K562 (cell line): ENCODE measurements around the gene CKS2. TPM values are rescaled to one million over a fixed set of nuclear protein-coding genes. Genes with fewer than 3 reads are reported as not detected.

ENCODE experiments used
- ATAC-seq: fragments of 200-7000 bp; cut with Tn5 transposase; 3 replicates; pipeline ENCODE4 v1.9.1; 2020; ENCODE audit warnings: moderate library complexity
- BruUV-seq: library from RNA; stranded (reverse); fragments of 400-500 nt; replicated peaks from 2 replicates; lab custom pipeline; 2021; lab: Mats Ljungman, UMichigan
- CTCF ChIA-PET: fragments of 300-600 bp; formaldehyde crosslinking; extraction: SDS; loops from one replicate; lab custom pipeline; 2021; ENCODE audit warnings: low intra/inter-chr PET ratio; lab: Yijun Ruan, JAX
- POLR2A ChIA-PET: fragments of 300-600, 350-650 bp; sonication (Branson Sonifier 250); formaldehyde crosslinking; extraction: SDS; loops from one replicate; lab custom pipeline; 2021; ENCODE audit warnings: antibody characterized with exemption, inconsistent platforms; lab: Yijun Ruan, JAX
- DNase-seq, 4 experiments: peaks; one replicate each; pipeline versions ENCODE4 v3.0.0 to v3.0.0-alpha.2; 2011 to 2018; ENCODE audit warnings: low spot score in 3 of 4, mixed read lengths in 3 of 4; ENCODE audit errors: extremely low read depth in 1 of 4
- FAIRE-seq: peaks from 2 replicates; lab custom pipeline; 2011; peaks lifted over from hg19 to GRCh38; lab: Jason Lieb, UNC
- H2AFZ ChIP-seq: 2 replicates; pipeline ENCODE4 v1.6.0; 2011; ENCODE audit warnings: low read depth, low read length, control low read depth, inconsistent platforms
- H3K27ac ChIP-seq: fragments of 200-600 bp; 3 replicates; pipeline ENCODE4 v1.8.0; 2011; ENCODE audit warnings: low read depth, mild to moderate bottlenecking, control low read depth, inconsistent platforms, low read length, moderate library complexity, mixed read lengths; ENCODE audit errors: extremely low read depth
- H3K27me3 ChIP-seq, 2 experiments: fragments of 300-600 bp in 1 of 2; 2 replicates in 1 of 2; 3 replicates in 1 of 2; pipeline versions ENCODE4 v1.6.0 to v1.8.0; 2011; ENCODE audit warnings: inconsistent platforms in 2 of 2, low read length in 2 of 2, mild to moderate bottlenecking in 1 of 2, mixed read lengths in 1 of 2, moderate library complexity in 1 of 2; ENCODE audit not compliant: control insufficient read depth in 2 of 2, insufficient read depth in 2 of 2
- H3K36me3 ChIP-seq: fragments of 300-600 bp; 3 replicates; pipeline ENCODE4 v1.8.0; 2011; ENCODE audit warnings: mild to moderate bottlenecking, low read length, inconsistent platforms; ENCODE audit not compliant: control insufficient read depth, insufficient read depth
- H3K4me1 ChIP-seq, 2 experiments: fragments of 200-600 bp in 1 of 2; replicated peaks in 1 of 2; 2 replicates in 1 of 2; 3 replicates in 1 of 2; pipeline versions ENCODE4 v1.5.1 to v1.8.0; 2011; ENCODE audit warnings: inconsistent platforms in 2 of 2, low read length in 2 of 2, mild to moderate bottlenecking in 1 of 2, mixed read lengths in 1 of 2, moderate library complexity in 1 of 2; ENCODE audit not compliant: control insufficient read depth in 2 of 2, insufficient read depth in 2 of 2
- H3K4me2 ChIP-seq: 2 replicates; pipeline ENCODE4 v1.6.1; 2011; ENCODE audit warnings: low read length, control low read depth, inconsistent platforms, mixed read lengths; ENCODE audit not compliant: insufficient read depth
- H3K4me3 ChIP-seq: fragments of 200-600 bp; sonication (generic), shearing (Covaris generic); 2 replicates; pipeline ENCODE4 v1.5.1; 2016; ENCODE audit warnings: control low read depth, inconsistent platforms
- H3K79me2 ChIP-seq: fragments of 200-600 bp; 3 replicates; pipeline ENCODE4 v1.8.0; 2011; ENCODE audit warnings: low read length, inconsistent platforms; ENCODE audit not compliant: control insufficient read depth, insufficient read depth
- H3K9ac ChIP-seq, 2 experiments: 2 replicates each; pipeline versions ENCODE4 v1.6.0 to v1.6.1; 2011; ENCODE audit warnings: low read depth in 2 of 2, low read length in 2 of 2, control low read depth in 1 of 2, inconsistent platforms in 1 of 2, mild to moderate bottlenecking in 1 of 2, mixed read lengths in 1 of 2; ENCODE audit not compliant: insufficient read depth in 1 of 2
- H3K9me1 ChIP-seq: one replicate; pipeline ENCODE4 v1.6.0; 2011; ENCODE audit warnings: inconsistent platforms, mild to moderate bottlenecking, low read length, moderate library complexity; ENCODE audit not compliant: control insufficient read depth, insufficient read depth
- H3K9me3 ChIP-seq: replicated peaks from 2 replicates; pipeline ENCODE4 v1.5.1; 2011; ENCODE audit warnings: low read depth, low read length, inconsistent platforms; ENCODE audit not compliant: control insufficient read depth, insufficient read depth
- H4K20me1 ChIP-seq: replicated peaks from 2 replicates; pipeline ENCODE4 v1.6.1; 2011; ENCODE audit warnings: low read length, inconsistent platforms, mixed read lengths; ENCODE audit not compliant: control insufficient read depth, insufficient read depth
- GATAD2A ChIP-seq: fragments of 450-650 bp; IDR thresholded peaks from 2 replicates; pipeline ENCODE4 v1.6.1; 2017
- GTF2F1 ChIP-seq: IDR thresholded peaks from 2 replicates; pipeline ENCODE4 v1.6.1; 2011; ENCODE audit warnings: low read depth, low read length, improper control_type of control experiment
- HDGF ChIP-seq: fragments of 450-650 bp; IDR thresholded peaks from 2 replicates; pipeline ENCODE4 v1.6.1; 2016
- SPI1 ChIP-seq: IDR thresholded peaks from 2 replicates; pipeline ENCODE4 v1.6.1; 2011; ENCODE audit warnings: low read depth, low read length, control low read depth, borderline replicate concordance
- WGBS: fragments of 100-300 bp; shearing (Covaris generic); methylation state at CpG from one replicate; pipeline ENCODE4 v1.1.6; 2016; ENCODE audit warnings: low coverage, mixed read lengths; ENCODE audit not compliant: insufficient coverage; ENCODE audit errors: missing lambda C conversion rate; 5-methylcytosine and 5-hydroxymethylcytosine counted together
- in situ Hi-C: fragments of 300-500 bp; cut with MboI; formaldehyde crosslinking; loops from 4 replicates; pipeline ENCODE4 v1.15.0; 2018; ENCODE audit warnings: inconsistent platforms, mixed read lengths
- intact Hi-C: fragments of 100-400 bp; cut with micrococcal nuclease; formaldehyde crosslinking; loops from 2 replicates; pipeline ENCODE4 v1.14.2; 2022
- polyA plus RNA-seq, 8 experiments: library from polyadenylated mRNA; depleted of rRNA in 4 of 8; stranded (reverse) in 5 of 8; unstranded in 3 of 8; fragments of >200 nt; fragmentation: Nextera tagmentation in 2 of 8; fragmentation: Illumina TruSeq in 1 of 8; extraction: Ambion mirVana in 2 of 8; extraction: Trizol in 1 of 8; gene quantifications; 2 replicates each; pipeline versions ENCODE4 v1.2.1 to v1.2.3, GENCODE V29; 2011 to 2014; ENCODE audit warnings: inconsistent platforms in 1 of 8, missing spikeins in 1 of 8
- total RNA-seq, 7 experiments: library from RNA; depleted of rRNA in 6 of 7; stranded (reverse); fragments of >200 nt in 6 of 7; fragmentation: Illumina TruSeq in 2 of 7; extraction: Trizol in 2 of 7; gene quantifications; 2 replicates each; pipeline versions ENCODE4 v1.2.1 to v1.2.3, GENCODE V29; 2011 to 2021; ENCODE audit warnings: low replicate concordance in 1 of 7
- TF ChIP-seq, protein P1 (sequence below): fragments of 450-650 bp; IDR thresholded peaks from 2 replicates; pipeline ENCODE4 v1.6.1; 2014; ENCODE audit warnings: low read depth, mild to moderate bottlenecking, moderate library complexity, borderline replicate concordance
- TF ChIP-seq, protein P2 (sequence below): fragments of 250-450 bp; sonication (Bioruptor Pico); IDR thresholded peaks from 2 replicates; pipeline ENCODE4 v1.5.0; 2021
- TF ChIP-seq, protein P3 (sequence below): sonication (generic); formaldehyde crosslinking; IDR thresholded peaks from 2 replicates; pipeline ENCODE4 v1.5.0; 2020; ENCODE audit warnings: missing genetic modification reagents
- TF ChIP-seq, protein P4 (sequence below): fragments of 200-800 bp; sonication (Bioruptor generic); IDR thresholded peaks from 2 replicates; pipeline ENCODE4 v1.6.1; 2016; ENCODE audit warnings: missing genetic modification characterization, missing compliant biosample characterization

Gene CKS2
- total and polyA plus RNA-seq, 9 of the 15 experiments (the other 6 are each of a cell fraction or from before 2014, with no cell fraction given): 123 to 941 (median 321) TPM

DNA sequence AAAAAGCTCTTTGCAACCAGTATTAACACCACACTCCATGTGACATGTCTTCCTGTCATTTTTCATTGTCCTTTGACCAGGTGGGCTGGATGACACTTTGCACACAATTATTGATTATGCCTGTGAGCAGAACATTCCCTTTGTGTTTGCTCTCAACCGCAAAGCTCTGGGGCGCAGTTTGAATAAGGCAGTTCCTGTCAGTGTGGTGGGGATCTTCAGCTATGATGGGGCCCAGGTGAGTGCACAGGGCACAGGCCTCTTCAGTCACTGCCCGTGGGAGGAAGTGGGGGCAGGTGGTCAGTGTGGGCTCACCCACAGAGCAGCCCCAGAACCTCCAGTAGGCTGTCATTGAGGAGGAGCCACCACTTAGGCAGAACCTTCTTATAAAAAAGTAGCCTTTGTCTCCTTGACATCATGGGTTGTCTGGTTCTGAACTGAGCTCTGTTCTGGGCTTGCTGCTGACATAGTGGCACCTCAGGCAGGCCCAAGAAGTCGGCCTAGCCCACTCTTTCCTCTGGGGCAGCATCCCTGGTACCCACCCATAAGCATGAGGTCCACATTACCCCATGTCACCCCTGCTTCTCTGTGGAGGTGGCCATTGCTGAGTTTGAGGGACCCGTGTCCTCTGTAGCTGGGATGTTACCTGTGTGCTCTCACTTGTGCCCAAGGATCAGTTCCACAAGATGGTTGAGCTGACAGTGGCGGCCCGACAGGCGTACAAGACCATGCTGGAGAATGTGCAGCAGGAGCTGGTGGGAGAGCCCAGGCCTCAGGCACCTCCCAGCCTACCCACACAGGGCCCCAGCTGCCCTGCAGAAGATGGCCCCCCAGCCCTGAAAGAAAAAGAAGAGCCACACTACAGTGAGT is 46.6 kb downstream of the CKS2 start (continued):
- TF ChIP-seq, protein P1, sequence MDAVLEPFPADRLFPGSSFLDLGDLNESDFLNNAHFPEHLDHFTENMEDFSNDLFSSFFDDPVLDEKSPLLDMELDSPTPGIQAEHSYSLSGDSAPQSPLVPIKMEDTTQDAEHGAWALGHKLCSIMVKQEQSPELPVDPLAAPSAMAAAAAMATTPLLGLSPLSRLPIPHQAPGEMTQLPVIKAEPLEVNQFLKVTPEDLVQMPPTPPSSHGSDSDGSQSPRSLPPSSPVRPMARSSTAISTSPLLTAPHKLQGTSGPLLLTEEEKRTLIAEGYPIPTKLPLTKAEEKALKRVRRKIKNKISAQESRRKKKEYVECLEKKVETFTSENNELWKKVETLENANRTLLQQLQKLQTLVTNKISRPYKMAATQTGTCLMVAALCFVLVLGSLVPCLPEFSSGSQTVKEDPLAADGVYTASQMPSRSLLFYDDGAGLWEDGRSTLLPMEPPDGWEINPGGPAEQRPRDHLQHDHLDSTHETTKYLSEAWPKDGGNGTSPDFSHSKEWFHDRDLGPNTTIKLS: no peak
- TF ChIP-seq, protein P2, sequence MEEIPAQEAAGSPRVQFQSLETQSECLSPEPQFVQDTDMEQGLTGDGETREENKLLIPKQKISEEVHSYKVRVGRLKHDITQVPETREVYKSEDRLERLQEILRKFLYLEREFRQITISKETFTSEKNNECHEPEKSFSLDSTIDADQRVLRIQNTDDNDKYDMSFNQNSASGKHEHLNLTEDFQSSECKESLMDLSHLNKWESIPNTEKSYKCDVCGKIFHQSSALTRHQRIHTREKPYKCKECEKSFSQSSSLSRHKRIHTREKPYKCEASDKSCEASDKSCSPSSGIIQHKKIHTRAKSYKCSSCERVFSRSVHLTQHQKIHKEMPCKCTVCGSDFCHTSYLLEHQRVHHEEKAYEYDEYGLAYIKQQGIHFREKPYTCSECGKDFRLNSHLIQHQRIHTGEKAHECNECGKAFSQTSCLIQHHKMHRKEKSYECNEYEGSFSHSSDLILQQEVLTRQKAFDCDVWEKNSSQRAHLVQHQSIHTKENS (CRISPR knock-in tag): no peak
- TF ChIP-seq SPI1: no peak

DNA sequence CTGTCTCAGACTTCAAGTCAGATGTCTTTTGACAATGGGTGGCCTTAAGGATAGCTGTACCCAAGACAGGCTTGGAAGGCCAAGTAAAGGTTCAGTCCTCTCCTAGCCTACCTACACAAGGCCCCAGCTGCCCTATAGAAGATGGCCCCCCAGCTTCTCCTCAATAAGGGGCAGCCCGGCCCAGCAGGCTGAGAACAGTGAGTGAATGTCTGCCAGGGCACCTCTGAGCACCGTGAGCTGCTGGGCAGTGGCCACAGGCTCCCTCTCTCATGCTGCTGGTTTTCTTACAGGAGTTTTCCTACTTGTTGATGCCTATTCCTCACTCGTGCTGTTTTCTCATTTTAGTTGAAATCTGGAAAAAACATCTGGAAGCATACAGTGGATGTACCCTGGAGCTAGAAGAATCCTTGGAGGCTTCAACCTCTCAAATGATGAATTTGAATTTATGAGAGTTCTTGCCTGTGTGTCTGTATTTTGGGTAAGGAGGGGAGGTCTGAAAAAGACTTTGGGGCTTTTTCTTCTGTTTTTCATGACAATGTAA is 47.5 kb downstream of the CKS2 start:
- POLR2A ChIA-PET: interaction anchor here (0.6 to 1.2 kb wide), 2 partner anchors 10 to 646 kb away, joined by 3 to 4 read pairs; no protein-coding TSS in a partner anchor
- no peak for TF ChIP-seq GATAD2A
- TF ChIP-seq, protein P3, sequence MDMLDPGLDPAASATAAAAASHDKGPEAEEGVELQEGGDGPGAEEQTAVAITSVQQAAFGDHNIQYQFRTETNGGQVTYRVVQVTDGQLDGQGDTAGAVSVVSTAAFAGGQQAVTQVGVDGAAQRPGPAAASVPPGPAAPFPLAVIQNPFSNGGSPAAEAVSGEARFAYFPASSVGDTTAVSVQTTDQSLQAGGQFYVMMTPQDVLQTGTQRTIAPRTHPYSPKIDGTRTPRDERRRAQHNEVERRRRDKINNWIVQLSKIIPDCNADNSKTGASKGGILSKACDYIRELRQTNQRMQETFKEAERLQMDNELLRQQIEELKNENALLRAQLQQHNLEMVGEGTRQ (CRISPR knock-in tag): no peak
- TF ChIP-seq SPI1: no peak
- TF ChIP-seq GTF2F1: no peak
- no peak for TF ChIP-seq HDGF
- TF ChIP-seq, protein P4, sequence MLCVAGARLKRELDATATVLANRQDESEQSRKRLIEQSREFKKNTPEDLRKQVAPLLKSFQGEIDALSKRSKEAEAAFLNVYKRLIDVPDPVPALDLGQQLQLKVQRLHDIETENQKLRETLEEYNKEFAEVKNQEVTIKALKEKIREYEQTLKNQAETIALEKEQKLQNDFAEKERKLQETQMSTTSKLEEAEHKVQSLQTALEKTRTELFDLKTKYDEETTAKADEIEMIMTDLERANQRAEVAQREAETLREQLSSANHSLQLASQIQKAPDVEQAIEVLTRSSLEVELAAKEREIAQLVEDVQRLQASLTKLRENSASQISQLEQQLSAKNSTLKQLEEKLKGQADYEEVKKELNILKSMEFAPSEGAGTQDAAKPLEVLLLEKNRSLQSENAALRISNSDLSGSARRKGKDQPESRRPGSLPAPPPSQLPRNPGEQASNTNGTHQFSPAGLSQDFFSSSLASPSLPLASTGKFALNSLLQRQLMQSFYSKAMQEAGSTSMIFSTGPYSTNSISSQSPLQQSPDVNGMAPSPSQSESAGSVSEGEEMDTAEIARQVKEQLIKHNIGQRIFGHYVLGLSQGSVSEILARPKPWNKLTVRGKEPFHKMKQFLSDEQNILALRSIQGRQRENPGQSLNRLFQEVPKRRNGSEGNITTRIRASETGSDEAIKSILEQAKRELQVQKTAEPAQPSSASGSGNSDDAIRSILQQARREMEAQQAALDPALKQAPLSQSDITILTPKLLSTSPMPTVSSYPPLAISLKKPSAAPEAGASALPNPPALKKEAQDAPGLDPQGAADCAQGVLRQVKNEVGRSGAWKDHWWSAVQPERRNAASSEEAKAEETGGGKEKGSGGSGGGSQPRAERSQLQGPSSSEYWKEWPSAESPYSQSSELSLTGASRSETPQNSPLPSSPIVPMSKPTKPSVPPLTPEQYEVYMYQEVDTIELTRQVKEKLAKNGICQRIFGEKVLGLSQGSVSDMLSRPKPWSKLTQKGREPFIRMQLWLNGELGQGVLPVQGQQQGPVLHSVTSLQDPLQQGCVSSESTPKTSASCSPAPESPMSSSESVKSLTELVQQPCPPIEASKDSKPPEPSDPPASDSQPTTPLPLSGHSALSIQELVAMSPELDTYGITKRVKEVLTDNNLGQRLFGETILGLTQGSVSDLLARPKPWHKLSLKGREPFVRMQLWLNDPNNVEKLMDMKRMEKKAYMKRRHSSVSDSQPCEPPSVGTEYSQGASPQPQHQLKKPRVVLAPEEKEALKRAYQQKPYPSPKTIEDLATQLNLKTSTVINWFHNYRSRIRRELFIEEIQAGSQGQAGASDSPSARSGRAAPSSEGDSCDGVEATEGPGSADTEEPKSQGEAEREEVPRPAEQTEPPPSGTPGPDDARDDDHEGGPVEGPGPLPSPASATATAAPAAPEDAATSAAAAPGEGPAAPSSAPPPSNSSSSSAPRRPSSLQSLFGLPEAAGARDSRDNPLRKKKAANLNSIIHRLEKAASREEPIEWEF (CRISPR knock-in tag): no peak

More for the DNA sequence above, 47.5 kb downstream of the CKS2 start:
- Histone ChIP-seq H3K27me3 (no peaks in the 10 kb centered on the region), H3K4me1 (no peaks in the 10 kb centered on the region; a peak in 1 of 5 replicates), H3K9me1 (no peaks in the 10 kb centered on the region), H3K36me3 (peaks cover 64% of the 10 kb centered on the region), H3K27ac (no peak overlapping the region), H3K4me2 (no peak overlapping the region), H3K79me2 (no peaks in the 10 kb centered on the region), H3K9ac (no peak overlapping the region), H3K9me3 (no peaks in the 10 kb centered on the region), H2AFZ (no peak overlapping the region), H4K20me1 (no peaks in the 10 kb centered on the region), H3K4me3 (no peak overlapping the region)
- DNase-seq (no peak), ATAC-seq (no peak), FAIRE-seq (no peak)
- BruUV-seq: no TSS peak
- in situ Hi-C loops: no loop called here
- intact Hi-C loops: no loop called here
- CTCF ChIA-PET: no interaction called here
- 77% methylated on average over 3 of the region's 3 CpGs for WGBS
